GM15510 (cell line): ENCODE measurements around the gene ONECUT2.

Source experiments
- POLR2A ChIP-seq: IDR thresholded peaks from 3 replicates; pipeline ENCODE4 v1.6.1; 2011; ENCODE audit warnings: borderline replicate concordance; ENCODE audit not compliant: insufficient read length; ENCODE audit errors: extremely low read depth

ONECUT2 gene

DNA sequence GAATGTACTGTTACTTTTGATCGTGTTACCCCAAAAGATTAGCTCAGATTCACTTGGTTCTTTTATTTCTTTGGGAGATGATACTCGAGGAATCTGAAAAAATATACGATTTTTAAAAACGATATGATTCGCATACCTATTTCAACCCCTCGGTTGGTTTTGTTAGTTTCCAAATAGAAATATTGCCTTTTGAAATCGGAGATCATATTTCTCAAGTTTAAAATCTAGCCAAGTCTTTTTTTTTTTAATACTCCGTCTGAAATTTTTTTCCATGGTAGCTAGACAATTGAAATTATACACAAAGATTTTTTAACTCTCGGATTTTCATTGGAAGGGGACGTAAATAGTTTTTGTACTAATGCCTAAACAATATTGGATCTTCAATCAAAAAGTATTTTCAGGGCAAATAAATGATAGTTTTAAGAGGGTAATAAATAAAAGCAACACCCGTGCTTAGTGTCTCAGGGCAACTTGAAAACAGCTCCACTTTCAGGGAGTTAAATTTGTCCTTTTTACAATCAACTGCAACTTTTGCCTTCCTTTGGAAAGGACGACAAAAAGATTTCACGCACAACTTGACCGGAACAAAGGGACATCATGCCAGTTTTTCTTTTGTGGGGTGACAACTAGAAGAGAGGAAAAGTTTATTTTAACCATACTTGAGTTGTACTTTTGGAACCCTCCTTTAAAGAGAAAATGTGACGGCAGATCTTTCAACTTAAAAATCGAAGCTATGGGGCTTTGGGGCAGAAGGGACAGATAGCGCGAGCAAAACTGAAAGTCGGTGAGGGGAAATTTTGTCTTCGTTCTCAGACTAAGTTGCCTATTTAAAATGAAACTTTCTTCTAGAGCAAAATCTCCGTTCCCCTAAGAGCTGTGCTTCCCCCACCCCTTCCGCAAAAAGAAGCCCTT is 5.8 kb upstream of the ONECUT2 start:
- no peak for TF ChIP-seq POLR2A

DNA sequence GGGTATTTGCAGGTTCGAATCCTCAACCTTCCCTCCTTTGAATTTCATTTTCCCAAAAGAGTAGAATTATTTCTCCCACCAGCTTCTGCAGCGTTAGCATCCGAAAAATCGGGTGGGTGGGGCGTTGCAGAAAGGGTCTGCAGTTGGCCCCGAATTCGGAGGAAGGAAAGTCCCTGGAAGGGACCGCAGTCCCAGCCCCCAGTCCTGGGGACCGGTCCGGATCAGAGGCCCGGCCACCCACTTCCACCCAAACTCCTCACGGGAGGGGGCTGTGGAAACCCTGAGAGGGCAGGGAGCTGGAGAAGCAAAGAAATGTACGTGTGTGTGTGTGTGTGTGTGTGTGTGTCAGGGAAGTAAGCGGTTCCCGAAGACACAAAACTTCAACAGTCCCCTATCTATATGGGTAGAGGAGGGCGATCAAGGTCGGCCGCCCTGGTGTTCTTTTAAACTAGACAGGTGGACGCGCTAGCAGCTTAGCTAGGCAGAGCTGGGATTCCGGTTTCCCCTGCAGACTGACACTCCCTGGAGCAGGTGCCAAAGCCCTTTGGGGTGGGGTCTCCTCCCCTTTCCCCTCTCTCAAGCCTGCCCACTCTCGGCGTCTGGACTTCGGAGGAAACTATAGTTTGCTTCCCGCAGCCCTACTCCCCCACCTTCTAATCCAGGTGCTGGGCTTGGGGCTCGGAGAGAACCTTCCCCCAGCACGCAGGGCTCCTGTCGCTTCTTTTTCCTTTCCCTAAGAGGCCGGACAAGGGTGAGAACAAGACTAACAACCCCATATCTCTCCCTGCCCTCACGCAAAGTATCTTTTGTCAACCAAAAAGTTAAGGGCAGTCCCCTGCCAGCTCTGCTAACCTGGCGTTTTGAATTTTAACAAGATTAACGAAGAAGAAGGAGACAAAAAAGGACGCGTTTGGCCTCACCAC is 4.8 kb upstream of the ONECUT2 start:
- TF ChIP-seq POLR2A = no peak

DNA sequence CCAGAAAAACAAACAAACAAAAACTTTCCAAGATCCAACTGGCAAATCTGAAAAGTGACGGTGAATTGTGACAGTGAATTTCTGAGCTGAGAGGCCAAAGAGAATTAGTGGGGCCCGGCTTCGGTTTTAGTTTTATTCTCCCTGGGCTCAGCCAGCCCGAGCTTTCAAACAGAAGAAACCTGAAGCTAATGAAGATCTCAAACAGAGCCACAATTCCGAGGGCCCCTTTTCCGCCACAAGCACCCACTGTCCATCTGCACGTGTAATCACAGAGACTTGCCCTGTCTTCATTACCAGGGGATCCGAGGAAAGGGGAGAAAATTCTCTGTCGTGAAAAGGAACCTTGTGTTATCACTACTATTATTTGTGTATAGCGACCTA is 4.2 kb upstream of the ONECUT2 start:
- no peak for TF ChIP-seq POLR2A

DNA sequence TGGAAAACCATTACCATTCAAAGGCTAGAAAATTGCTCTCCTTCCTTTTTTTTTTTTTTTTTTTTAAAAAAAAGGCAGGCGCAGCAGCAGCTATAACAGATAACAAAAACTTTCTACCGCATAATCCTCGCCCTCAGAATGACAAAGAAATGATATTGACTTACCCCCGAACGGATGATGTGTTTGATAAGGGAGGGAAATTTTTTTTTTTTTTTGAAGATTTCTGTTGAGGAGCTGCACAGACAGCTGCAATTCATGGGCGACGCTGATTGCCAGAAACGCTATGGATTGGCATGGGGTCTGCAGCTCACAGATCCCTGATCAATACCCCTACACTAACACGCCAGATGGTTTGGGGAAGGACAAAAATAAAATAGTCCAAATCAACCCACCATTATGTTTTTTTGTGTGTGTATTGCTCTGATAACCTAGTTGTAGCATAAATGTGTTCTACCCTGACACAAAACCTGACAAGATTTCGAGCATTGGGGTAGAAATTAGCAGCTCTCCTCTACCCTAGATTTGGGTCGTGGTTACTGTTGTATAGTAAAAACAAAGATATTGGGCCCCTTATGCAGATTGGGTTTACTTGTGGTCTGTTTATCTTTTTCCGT is 3.6 kb upstream of the ONECUT2 start:
- TF ChIP-seq POLR2A = no peak

DNA sequence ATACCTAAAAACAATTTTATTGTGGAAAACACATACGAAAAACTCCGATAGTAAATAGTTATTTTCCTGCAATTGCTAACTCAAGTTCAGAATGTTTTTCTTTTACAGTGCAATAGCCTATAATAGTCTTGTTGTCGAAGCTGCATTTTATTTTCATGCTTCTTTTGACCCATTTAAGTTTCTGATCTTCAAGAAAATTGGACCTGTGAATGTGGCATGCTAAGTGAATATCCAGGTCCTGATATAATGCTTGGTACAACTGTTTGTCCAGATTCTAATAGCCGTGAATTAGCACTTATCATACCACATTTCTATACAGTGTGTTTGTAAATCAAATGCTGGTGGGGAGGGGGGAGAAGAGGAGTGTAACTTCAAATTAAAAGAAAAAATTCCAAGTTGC is 3.0 kb upstream of the ONECUT2 start:
- TF ChIP-seq POLR2A = no peak

DNA sequence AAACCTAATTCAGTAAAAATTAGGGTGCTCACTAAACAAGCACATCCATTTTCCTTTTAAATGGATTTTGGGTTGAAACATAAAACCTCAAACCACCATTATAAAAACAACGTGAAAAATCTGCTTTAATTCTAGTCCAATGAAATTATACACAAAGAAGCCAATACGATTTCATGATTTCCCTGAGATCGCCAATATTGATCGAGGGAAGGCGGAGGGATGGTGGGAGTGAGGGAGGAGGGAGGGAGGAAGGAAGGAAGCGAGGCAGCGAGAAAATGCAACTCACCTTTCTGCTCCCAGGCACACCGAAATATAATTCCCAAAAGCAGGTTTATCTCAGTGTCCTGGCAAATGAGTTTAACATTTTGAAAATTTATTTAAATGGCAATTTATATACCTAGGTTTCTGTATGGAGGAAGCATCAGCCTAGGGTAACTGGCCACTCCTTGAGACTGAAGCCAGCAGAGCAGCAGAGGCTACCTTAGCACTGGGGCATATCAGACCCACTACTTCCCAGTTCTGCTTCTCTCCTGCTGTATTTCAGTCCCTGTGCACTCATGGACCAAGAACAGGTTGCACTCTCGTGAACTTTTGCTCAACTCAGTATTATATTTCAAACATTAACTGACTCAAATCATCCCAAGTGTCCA is 2.3 kb upstream of the ONECUT2 start:
- TF ChIP-seq POLR2A = no peak

DNA sequence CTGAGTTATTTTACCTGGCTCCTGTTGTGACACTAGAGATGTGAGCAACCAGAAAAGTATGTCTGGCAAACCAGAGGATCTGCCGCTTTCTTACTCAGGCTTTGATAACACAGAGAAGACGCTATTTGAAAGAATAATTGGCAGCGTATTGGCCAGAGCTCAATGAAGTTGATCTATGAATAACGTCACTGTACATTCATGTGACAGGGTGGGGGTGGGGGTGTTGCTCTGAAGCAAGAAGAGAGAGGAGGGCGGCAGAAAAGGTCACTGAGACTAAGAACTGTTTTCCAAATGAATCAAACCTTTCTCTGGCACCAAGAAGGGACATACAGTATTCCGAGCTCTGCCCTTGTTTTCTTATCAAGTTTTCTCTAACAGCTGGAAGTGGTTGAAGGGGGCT is 1.7 kb upstream of the ONECUT2 start:
- TF ChIP-seq POLR2A = no peak

DNA sequence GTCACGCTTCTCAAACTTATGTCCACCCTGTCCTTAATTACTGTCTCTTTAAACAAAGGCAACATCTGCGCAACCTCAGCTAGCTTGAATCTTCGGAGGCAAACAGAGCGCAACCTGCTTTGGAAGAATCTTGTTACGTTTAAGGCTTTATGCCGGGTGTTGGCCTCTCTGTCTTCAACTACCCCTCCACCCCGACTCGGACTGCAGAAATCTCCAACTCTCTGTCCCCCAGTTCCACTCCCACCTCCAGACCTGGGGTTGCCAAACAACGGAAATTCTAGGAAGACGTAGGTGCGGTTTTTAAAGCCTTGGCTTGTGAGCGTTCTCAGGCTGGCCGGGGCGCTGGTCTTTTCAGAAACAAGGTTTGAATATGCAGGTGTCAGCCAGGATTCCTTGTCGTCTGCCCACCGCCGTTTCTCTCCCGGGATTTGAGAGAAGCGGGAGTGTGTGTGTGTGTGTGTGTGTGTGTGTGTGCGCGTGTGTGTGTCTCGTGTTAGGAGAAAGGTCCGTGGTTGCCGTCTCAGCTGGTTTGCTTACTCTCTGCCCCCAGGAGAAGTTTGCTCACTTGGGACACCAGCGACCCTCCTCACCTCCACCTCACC is 1.1 kb upstream of the ONECUT2 start:
- TF ChIP-seq POLR2A = no peak

DNA sequence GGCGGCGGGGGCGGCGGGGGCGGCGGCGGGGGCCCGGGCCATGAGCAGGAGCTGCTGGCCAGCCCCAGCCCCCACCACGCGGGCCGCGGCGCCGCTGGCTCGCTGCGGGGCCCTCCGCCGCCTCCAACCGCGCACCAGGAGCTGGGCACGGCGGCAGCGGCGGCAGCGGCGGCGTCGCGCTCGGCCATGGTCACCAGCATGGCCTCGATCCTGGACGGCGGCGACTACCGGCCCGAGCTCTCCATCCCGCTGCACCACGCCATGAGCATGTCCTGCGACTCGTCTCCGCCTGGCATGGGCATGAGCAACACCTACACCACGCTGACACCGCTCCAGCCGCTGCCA is 644 bp downstream of the ONECUT2 start:
- TF ChIP-seq POLR2A = no peak

DNA sequence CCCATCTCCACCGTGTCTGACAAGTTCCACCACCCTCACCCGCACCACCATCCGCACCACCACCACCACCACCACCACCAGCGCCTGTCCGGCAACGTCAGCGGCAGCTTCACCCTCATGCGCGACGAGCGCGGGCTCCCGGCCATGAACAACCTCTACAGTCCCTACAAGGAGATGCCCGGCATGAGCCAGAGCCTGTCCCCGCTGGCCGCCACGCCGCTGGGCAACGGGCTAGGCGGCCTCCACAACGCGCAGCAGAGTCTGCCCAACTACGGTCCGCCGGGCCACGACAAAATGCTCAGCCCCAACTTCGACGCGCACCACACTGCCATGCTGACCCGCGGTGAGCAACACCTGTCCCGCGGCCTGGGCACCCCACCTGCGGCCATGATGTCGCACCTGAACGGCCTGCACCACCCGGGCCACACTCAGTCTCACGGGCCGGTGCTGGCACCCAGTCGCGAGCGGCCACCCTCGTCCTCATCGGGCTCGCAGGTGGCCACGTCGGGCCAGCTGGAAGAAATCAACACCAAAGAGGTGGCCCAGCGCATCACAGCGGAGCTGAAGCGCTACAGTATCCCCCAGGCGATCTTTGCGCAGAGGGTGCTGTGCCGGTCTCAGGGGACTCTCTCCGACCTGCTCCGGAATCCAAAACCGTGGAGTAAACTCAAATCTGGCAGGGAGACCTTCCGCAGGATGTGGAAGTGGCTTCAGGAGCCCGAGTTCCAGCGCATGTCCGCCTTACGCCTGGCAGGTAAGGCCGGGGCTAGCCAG is 1.2 kb downstream of the ONECUT2 start:
- TF ChIP-seq POLR2A = no peak

DNA sequence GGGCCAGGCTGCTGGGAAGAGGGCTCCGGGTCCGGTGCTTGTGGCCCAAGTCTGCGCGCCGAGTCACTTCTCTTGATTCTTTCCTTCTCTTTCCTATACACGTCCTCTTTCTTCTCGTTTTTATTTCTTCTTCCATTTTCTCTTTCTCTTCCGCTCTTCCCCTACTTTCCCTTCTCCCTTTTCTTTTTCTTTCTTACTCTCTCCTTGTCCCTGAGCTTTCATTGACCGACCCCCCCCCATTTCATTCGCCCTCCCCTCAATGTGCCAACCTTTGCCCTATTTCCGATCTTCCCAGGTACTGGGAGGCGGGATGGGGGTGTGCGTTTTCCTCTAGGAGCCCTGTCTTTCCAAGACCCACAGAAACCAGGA is 1.8 kb downstream of the ONECUT2 start:
- no peak for TF ChIP-seq POLR2A

DNA sequence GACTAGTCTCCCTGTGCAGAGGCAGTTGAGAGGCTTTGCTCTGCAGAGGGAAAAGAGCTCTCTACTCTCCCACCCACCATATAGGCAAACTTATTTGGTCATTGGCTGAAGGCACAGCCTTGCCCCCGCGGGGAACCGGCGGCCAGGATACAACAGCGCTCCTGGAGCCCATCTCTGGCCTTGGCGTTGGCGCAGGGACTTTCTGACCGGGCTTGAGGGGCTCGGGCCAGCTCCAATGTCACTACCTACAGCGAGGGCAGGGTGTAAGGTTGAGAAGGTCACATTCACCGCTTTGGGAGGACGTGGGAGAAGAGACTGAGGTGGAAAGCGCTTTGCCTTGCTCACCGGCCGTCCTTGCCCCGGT is 2.2 kb downstream of the ONECUT2 start:
- TF ChIP-seq POLR2A = no peak

DNA sequence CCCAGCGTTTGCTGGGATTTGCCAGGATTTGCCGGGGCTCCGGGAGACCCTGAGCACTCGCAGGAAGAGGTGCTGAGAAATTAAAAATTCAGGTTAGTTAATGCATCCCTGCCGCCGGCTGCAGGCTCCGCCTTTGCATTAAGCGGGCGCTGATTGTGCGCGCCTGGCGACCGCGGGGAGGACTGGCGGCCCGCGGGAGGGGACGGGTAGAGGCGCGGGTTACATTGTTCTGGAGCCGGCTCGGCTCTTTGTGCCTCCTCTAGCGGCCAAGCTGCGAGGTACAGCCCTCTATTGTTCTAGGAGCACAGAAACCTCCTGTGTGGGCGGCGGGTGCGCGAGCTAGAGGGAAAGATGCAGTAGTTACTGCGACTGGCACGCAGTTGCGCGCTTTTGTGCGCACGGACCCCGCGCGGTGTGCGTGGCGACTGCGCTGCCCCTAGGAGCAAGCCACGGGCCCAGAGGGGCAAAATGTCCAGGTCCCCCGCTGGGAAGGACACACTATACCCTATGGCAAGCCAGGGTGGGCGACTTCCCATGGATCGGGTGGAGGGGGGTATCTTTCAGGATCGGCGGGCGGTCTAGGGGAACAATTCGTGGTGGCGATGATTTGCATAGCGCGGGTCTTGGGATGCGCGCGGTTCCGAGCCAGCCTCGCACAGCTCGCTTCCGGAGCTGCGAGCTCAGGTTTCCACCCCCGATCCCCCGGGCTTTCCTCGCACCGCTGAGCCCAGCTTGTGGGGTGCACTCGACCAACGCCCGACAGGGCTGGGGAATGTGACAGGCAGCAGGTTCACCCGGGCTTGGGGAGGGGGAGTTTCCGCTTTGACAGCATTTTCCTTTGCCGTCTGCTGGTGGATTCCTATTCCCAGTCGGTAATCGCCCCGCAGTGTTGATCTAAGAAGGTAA is 2.8 kb downstream of the ONECUT2 start:
- TF ChIP-seq POLR2A = no peak
